Neural cell (in vitro differentiated cells): ENCODE results near the gene ULK3. TPM values are rescaled to one million over a fixed set of nuclear protein-coding genes. Genes with fewer than 3 reads are reported as not detected.

ENCODE experiments used
- H2AFZ ChIP-seq: fragments of 200-600, 300-800 bp; sonication (generic), shearing (Covaris generic); 2 replicates; pipeline ENCODE4 v1.6.0; 2014; ENCODE audit warnings: low read depth, mild to moderate bottlenecking, antibody characterized with exemption, low read length, moderate library complexity
- H3F3A ChIP-seq: fragments of 200-600 bp; shearing (Covaris generic); 2 replicates; pipeline ENCODE4 v1.6.1; 2016; ENCODE audit warnings: mild to moderate bottlenecking, moderate library complexity, mixed read lengths, antibody characterized with exemption, low read length; ENCODE audit not compliant: insufficient read depth, poor library complexity, severe bottlenecking
- H3K27ac ChIP-seq: fragments of 200-600, 300-800 bp; sonication (generic), shearing (Covaris generic); 2 replicates; pipeline ENCODE4 v1.5.1; 2014; ENCODE audit warnings: mild to moderate bottlenecking, low read length, moderate library complexity
- H3K27me3 ChIP-seq: fragments of 300-800, 200-600 bp; sonication (generic), shearing (Covaris generic); 2 replicates; pipeline ENCODE4 v1.6.0; 2014; ENCODE audit warnings: mild to moderate bottlenecking, low read depth, low read length, moderate library complexity; ENCODE audit not compliant: insufficient read depth
- H3K36me3 ChIP-seq: fragments of 300-800, 200-600 bp; sonication (generic), shearing (Covaris generic); 2 replicates; pipeline ENCODE4 v1.5.1; 2014; ENCODE audit warnings: mild to moderate bottlenecking, antibody characterized with exemption, low read length, moderate library complexity; ENCODE audit not compliant: insufficient read depth
- H3K4me2 ChIP-seq: fragments of 300-800, 200-600 bp; sonication (generic), shearing (Covaris generic); 2 replicates; pipeline ENCODE4 v1.6.0; 2014; ENCODE audit warnings: mild to moderate bottlenecking, low read length
- H3K4me3 ChIP-seq: fragments of 300-800, 200-600 bp; sonication (generic), shearing (Covaris generic); 2 replicates; pipeline ENCODE4 v1.5.1; 2014; ENCODE audit warnings: mild to moderate bottlenecking, low read length, moderate library complexity
- H3K79me2 ChIP-seq: fragments of 200-600 bp; shearing (Covaris generic); replicated peaks from 2 replicates; pipeline ENCODE4 v1.6.0; 2014; ENCODE audit warnings: mild to moderate bottlenecking, low read length, moderate library complexity; ENCODE audit not compliant: insufficient read depth
- H3K9ac ChIP-seq: fragments of 300-800, 200-600 bp; sonication (generic), shearing (Covaris generic); 2 replicates; pipeline ENCODE4 v1.6.1; 2016; ENCODE audit warnings: mild to moderate bottlenecking, low read length, mixed read lengths
- H3K9me2 ChIP-seq: fragments of 200-600 bp; shearing (Covaris generic); 2 replicates; pipeline ENCODE4 v1.6.1; 2016; ENCODE audit warnings: mild to moderate bottlenecking, low read length, mixed read lengths; ENCODE audit not compliant: insufficient read depth
- H3K9me3 ChIP-seq: fragments of 200-600, 300-800 bp; sonication (generic), shearing (Covaris generic); 2 replicates; pipeline ENCODE4 v1.6.1; 2016; ENCODE audit warnings: mild to moderate bottlenecking, mixed run types, low read length, moderate library complexity, mixed read lengths
- H4K20me1 ChIP-seq: fragments of 200-600 bp; shearing (Covaris generic); 2 replicates; pipeline ENCODE4 v1.6.1; 2016; ENCODE audit warnings: mild to moderate bottlenecking, mixed run types; ENCODE audit not compliant: insufficient read depth
- CTCF ChIP-seq: fragments of 450-650 bp; IDR thresholded peaks from 2 replicates; pipeline ENCODE4 v1.5.1; 2014; ENCODE audit warnings: antibody characterized with exemption, mild to moderate bottlenecking, moderate library complexity; ENCODE audit not compliant: poor library complexity, severe bottlenecking
- EP300 ChIP-seq: fragments of 450-650 bp; conservative IDR thresholded peaks from 2 replicates; pipeline ENCODE4 v1.6.1; 2014; ENCODE audit warnings: antibody characterized with exemption, mild to moderate bottlenecking, moderate library complexity; ENCODE audit not compliant: poor library complexity, severe bottlenecking
- EZH2 ChIP-seq: fragments of 200-600, 300-800 bp; shearing (Covaris generic), sonication (generic); IDR thresholded peaks from 2 replicates; pipeline ENCODE4 v1.6.1; 2014; ENCODE audit warnings: antibody characterized with exemption, low read length, borderline replicate concordance, mild to moderate bottlenecking; ENCODE audit not compliant: insufficient read depth, poor library complexity, severe bottlenecking
- MXI1 ChIP-seq: fragments of 450-650 bp; conservative IDR thresholded peaks from 2 replicates; pipeline ENCODE4 v1.6.1; 2014; ENCODE audit warnings: antibody characterized with exemption, mild to moderate bottlenecking; ENCODE audit not compliant: poor library complexity, severe bottlenecking
- POLR2AphosphoS5 ChIP-seq: IDR thresholded peaks from 2 replicates; pipeline ENCODE4 v1.6.1; 2012
- RAD21 ChIP-seq: fragments of 450-650 bp; conservative IDR thresholded peaks from 2 replicates; pipeline ENCODE4 v1.6.1; 2014; ENCODE audit warnings: antibody characterized with exemption, mild to moderate bottlenecking, moderate library complexity
- REST ChIP-seq: IDR thresholded peaks from 2 replicates; pipeline ENCODE4 v1.6.1; 2012; ENCODE audit warnings: borderline replicate concordance
- SMC3 ChIP-seq: fragments of 450-650 bp; conservative IDR thresholded peaks from 2 replicates; pipeline ENCODE4 v1.6.1; 2014; ENCODE audit warnings: antibody characterized with exemption, mild to moderate bottlenecking, moderate library complexity; ENCODE audit not compliant: poor library complexity
- TAF1 ChIP-seq: IDR thresholded peaks from 2 replicates; pipeline ENCODE4 v1.6.1; 2012; ENCODE audit warnings: low read depth
- polyA plus RNA-seq: library from polyadenylated mRNA; depleted of rRNA; stranded (reverse); fragments of >200 nt; gene quantifications from 2 replicates; pipeline ENCODE4 v1.2.3, GENCODE V29; 2014

ULK3 gene
- polyA plus RNA-seq, 1 donor from 2014 or later = 193 TPM

- no peak overlapping the region for H3K9ac ChIP-seq
- no peak overlapping the region for H2AFZ ChIP-seq
- no peak overlapping the region for H3K4me2 ChIP-seq
- H3K9me3 ChIP-seq = no peaks in the 10 kb centered on the region
- H3K79me2 ChIP-seq = no peaks in the 10 kb centered on the region
- H3K36me3 ChIP-seq = no peaks in the 10 kb centered on the region
- TF ChIP-seq POLR2AphosphoS5 = no peak
- no peak overlapping the region for H3K27ac ChIP-seq
- no peak overlapping the region for H3K4me3 ChIP-seq
- H3K27me3 ChIP-seq = no peaks in the 10 kb centered on the region
- no peaks in the 10 kb centered on the region for H4K20me1 ChIP-seq
- no peaks in the 10 kb centered on the region for H3F3A ChIP-seq
- no peaks in the 10 kb centered on the region for H3K9me2 ChIP-seq
These were observed 14.9 kb upstream of the ULK3 start for GRCh38 chr15:74857671-74858368.

- H3K79me2 ChIP-seq = no peaks in the 10 kb centered on the region
- H3K36me3 ChIP-seq = no peaks in the 10 kb centered on the region
- H3F3A ChIP-seq = no peaks in the 10 kb centered on the region
- no peak for TF ChIP-seq EP300
- no peak for TF ChIP-seq TAF1
- no peak for TF ChIP-seq POLR2AphosphoS5
- no peak for TF ChIP-seq EZH2
- TF ChIP-seq SMC3 = no peak
- no peak for TF ChIP-seq CTCF
- no peak overlapping the region for H3K4me3 ChIP-seq
- no peak overlapping the region for H3K27ac ChIP-seq
- H3K9me3 ChIP-seq = no peaks in the 10 kb centered on the region
- H3K9me2 ChIP-seq = no peaks in the 10 kb centered on the region
- no peak overlapping the region for H2AFZ ChIP-seq
- no peaks in the 10 kb centered on the region for H3K27me3 ChIP-seq
- H4K20me1 ChIP-seq = no peaks in the 10 kb centered on the region
- H3K9ac ChIP-seq = no peak overlapping the region
- no peak overlapping the region for H3K4me2 ChIP-seq
These were observed 14.2 kb upstream of the ULK3 start for GRCh38 chr15:74857082-74857655.

GRCh38 chr15:74856537-74856936, 13.6 kb upstream of the ULK3 start:
- Histone ChIP-seq H3K27me3 (no peaks in the 10 kb centered on the region), H2AFZ (no peak overlapping the region), H3K36me3 (no peaks in the 10 kb centered on the region), H3F3A (no peaks in the 10 kb centered on the region), H3K9me3 (no peaks in the 10 kb centered on the region), H4K20me1 (no peaks in the 10 kb centered on the region), H3K27ac (no peak overlapping the region), H3K4me3 (no peak overlapping the region), H3K9ac (no peak overlapping the region), H3K79me2 (no peaks in the 10 kb centered on the region), H3K4me2 (no peak overlapping the region), H3K9me2 (no peaks in the 10 kb centered on the region)
- no peak for TF ChIP-seq EP300
- TF ChIP-seq REST = no peak
- TF ChIP-seq MXI1 = no peak
- no peak for TF ChIP-seq RAD21
